Right lobe of liver (tissue), 4 donors: ENCODE results near the gene ORAI1.

Source experiments
- CTCF ChIP-seq, 4 donors: fragments of 200-600 bp in 3 of 4; fragments of 450-650 bp in 1 of 4; IDR thresholded peaks; one replicate each; pipeline versions ENCODE4 v1.5.1 to v1.8.0; 2016 to 2022; ENCODE audit warnings: antibody characterized with exemption in 4 of 4, mild to moderate bottlenecking in 2 of 4
- POLR2A ChIP-seq: fragments of 450-650 bp; IDR thresholded peaks from one replicate; pipeline ENCODE4 v1.6.1; 2017; ENCODE audit warnings: antibody characterized with exemption, mild to moderate bottlenecking
- donor health status: DM: no; HTN: no; CAD: no.
- donor health status: DM: no; HTN: no; CAD: no.
- donor health status: DM: no; HTN: yes; CAD: no.

- no peak for TF ChIP-seq CTCF (IDR thresholded peaks at IDR 0.05)
- TF ChIP-seq POLR2A: no peak
Observed at GRCh38 chr12:121628536-121628935, 2.2 kb downstream of the ORAI1 start.
